ENCODE data around the gene RBAK. TPM values are rescaled to one million over a fixed set of nuclear protein-coding genes. Genes with fewer than 3 reads are reported as not detected.
A peak's percentile ranks its signal among the peaks of the same experiment; 100 is the strongest.

RBAK gene
- 10 to 100 TPM in 4 of 5 donors, 1 to 10 TPM in 1; 7.6 to 27.5 (median 10.9) TPM for total RNA-seq
- polyA plus RNA-seq: 1 to 10 TPM; 2.1 to 4.1 (median 2.4) TPM
- long read RNA-seq, donor 1, full-length matches to known transcripts: 1 of 1 reads
- long read RNA-seq, donor 1, partial matches to known transcripts: 0 of 1 reads
- long read RNA-seq, donor 1, other reads (novel, unspliced or antisense): 0 of 1 reads
- long read RNA-seq, donor 2, full-length matches to known transcripts: 1 of 1 reads
- long read RNA-seq, donor 2, partial matches to known transcripts: 0 of 1 reads
- long read RNA-seq, donor 2, other reads (novel, unspliced or antisense): 0 of 1 reads
- long read RNA-seq, donor 3: 0 reads
- long read RNA-seq, donor 4: 0 reads
- long read RNA-seq, donor 5, full-length matches to known transcripts: 2 of 2 reads
- long read RNA-seq, donor 5, partial matches to known transcripts: 0 of 2 reads
- long read RNA-seq, donor 5, other reads (novel, unspliced or antisense): 0 of 2 reads
- long read RNA-seq, donor 6, full-length matches to known transcripts: 4 of 4 reads
- long read RNA-seq, donor 6, partial matches to known transcripts: 0 of 4 reads
- long read RNA-seq, donor 6, other reads (novel, unspliced or antisense): 0 of 4 reads
- long read RNA-seq, donor 7, full-length matches to known transcripts: 1 of 1 reads
- long read RNA-seq, donor 7, partial matches to known transcripts: 0 of 1 reads
- long read RNA-seq, donor 7, other reads (novel, unspliced or antisense): 0 of 1 reads
- long read RNA-seq, donor 8: 0 reads
- long read RNA-seq, donor 9, full-length matches to known transcripts: 1 of 1 reads
- long read RNA-seq, donor 9, partial matches to known transcripts: 0 of 1 reads
- long read RNA-seq, donor 9, other reads (novel, unspliced or antisense): 0 of 1 reads
- long read RNA-seq, donor 10: 0 reads

DNA sequence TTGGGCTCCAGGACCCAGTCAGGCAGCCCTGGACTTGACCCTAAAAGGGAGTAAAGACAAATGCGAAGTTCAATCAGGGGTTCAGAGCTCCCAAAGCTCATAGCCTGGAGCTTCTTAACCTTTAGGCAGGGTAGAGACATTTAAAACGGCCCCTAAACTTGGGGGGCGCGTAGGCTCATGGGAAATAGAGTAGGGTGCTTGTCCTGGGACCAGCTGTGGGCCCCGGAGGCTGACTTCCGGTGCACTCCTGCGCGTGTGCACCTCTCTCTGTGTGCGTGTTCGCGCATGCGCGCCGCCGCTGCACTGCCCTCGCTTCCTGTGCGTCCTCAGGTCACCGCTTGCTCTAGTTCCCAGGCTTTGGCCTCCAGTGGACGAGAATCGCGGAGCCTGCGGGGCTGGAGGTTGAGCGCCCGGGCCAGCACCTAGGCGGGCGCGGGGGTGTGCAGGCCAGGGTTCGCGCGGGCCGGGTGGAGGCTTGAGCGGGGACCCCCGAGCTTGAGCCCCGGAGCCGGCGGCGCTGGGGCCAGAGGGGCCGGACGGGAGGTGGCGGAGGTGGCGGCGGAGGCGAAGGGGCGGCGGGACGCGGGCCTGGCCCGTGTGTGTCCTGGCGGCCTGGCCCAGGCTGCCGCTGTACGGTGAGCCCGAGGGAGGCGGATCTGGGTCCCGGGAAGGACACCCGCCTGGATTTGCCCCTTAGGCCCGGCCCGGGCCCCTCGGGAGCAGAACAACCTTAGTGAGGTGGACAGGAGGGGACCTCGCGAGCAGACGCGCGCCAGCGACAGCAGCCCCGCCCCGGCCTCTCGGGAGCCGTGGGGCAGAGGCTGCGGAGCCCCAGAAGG lies at the start of gene RBAK:
RBAK (plus strand) TSS at position 303 of the 839 bp plus-strand sequence. CDS start 2,217 bp downstream, outside the sequence.
- Histone ChIP-seq H3K27ac (peak within 1 kb of the TSS; percentile 83 to 91 (median 86)), H3K4me3 (peak within 1 kb of the TSS; percentile 85 to 96 (median 94)), H3K36me3 (peaks cover 16 to 29% (median 26%) of the 10 kb centered on the region in 4 donors), H3K4me1 (peaks cover 5 to 11% (median 7%) of the 10 kb centered on the region in 4 donors), H3K27me3 (no peaks in the 10 kb centered on the region), H3K9me3 (peaks cover 0 to 4% (median 2%) of the 10 kb centered on the region in 4 donors)
- intact Hi-C loops (cut with DNase I; ENCODE audit: low total_unique reads): no loop called here
- 0 to 1% (median 1%) methylated on average over 29 to 69 of the region's 69 CpGs for WGBS, 5 donors
- TF ChIP-seq, protein P1, sequence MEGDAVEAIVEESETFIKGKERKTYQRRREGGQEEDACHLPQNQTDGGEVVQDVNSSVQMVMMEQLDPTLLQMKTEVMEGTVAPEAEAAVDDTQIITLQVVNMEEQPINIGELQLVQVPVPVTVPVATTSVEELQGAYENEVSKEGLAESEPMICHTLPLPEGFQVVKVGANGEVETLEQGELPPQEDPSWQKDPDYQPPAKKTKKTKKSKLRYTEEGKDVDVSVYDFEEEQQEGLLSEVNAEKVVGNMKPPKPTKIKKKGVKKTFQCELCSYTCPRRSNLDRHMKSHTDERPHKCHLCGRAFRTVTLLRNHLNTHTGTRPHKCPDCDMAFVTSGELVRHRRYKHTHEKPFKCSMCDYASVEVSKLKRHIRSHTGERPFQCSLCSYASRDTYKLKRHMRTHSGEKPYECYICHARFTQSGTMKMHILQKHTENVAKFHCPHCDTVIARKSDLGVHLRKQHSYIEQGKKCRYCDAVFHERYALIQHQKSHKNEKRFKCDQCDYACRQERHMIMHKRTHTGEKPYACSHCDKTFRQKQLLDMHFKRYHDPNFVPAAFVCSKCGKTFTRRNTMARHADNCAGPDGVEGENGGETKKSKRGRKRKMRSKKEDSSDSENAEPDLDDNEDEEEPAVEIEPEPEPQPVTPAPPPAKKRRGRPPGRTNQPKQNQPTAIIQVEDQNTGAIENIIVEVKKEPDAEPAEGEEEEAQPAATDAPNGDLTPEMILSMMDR (IDR thresholded peaks at IDR 0.05): no peak
- TF ChIP-seq POLR2A (IDR thresholded peaks at IDR 0.05) (no peak), EP300 (IDR thresholded peaks at IDR 0.05) (no peak), POLR2AphosphoS5 (IDR thresholded peaks at IDR 0.05) (peak; percentile 54 to 89 (median 70))
- DNase-seq: peak; percentile 95 to 98

DNA sequence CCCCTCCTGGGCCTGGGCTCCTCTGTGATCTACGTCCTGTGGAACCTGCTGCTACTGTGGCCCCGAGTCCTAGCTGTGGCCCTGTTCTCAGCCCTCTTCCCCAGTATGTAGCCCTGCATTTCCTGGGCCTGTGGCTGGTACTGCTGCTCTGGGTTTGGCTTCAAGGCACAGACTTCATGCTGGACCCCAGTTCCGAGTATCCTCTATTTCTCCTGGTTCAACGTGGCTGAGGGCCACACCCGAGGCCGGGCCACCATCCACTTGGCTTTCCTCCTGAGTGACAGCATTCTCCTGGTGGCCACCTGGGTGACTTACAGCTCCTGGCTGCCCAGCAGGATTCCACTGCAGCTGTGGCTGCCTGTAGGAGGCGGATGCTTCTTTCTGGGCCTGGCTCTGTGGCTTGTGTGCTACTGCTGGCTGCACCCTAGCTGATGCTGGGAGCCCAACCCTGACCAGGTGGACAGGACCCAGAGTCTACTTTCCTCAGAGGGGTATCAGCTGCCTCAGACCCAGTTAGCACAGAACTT lies 48.9 kb upstream of the RBAK start:
- no peaks in the 10 kb centered on the region for H3K4me1 ChIP-seq
- H3K9me3 ChIP-seq: no peaks in the 10 kb centered on the region
- H3K27ac ChIP-seq: no peak overlapping the region
- DNase-seq: no peak
- no peak overlapping the region for H3K4me3 ChIP-seq
- 89 to 94% (median 90%) methylated on average over 7 of the region's 7 CpGs for WGBS, 5 donors
- no peak for TF ChIP-seq EP300 (IDR thresholded peaks at IDR 0.05)
- TF ChIP-seq POLR2A (IDR thresholded peaks at IDR 0.05): no peak
- no peak for TF ChIP-seq POLR2AphosphoS5 (IDR thresholded peaks at IDR 0.05)
- TF ChIP-seq, protein P1 (IDR thresholded peaks at IDR 0.05): no peak
- intact Hi-C loops (cut with DNase I; ENCODE audit: low total_unique reads): no loop called here
- no peaks in the 10 kb centered on the region for H3K27me3 ChIP-seq
- peaks cover 41 to 95% (median 86%) of the 10 kb centered on the region in 4 donors for H3K36me3 ChIP-seq

DNA sequence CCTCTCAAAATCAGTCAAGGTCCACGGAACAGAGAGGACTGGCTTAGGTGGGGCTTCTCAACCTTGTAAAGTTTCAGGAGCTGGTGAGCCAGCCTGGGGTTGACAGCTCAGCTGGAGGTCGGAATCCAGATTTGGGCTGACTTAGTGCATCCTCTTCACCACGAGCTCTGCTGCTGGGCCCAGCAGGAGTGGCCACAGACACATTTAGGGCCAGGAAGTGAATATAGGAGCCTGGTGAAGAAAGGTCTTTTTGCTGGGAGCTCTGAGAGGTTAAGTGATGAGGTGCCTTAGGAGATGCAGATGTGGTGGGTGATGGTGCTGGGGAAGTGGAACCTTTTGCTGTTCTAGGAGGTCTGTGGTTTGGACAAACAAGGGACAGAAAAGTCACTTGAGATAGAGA lies 47.4 kb upstream of the RBAK start:
- peaks cover 37 to 94% (median 82%) of the 10 kb centered on the region in 4 donors for H3K36me3 ChIP-seq
- WGBS, 5 donors: 82 to 94% (median 93%) methylated on average over 3 of the region's 3 CpGs
- no peaks in the 10 kb centered on the region for H3K9me3 ChIP-seq
- no peak overlapping the region for H3K4me3 ChIP-seq
- H3K27me3 ChIP-seq: no peaks in the 10 kb centered on the region
- TF ChIP-seq POLR2A (IDR thresholded peaks at IDR 0.05): no peak
- no peak for TF ChIP-seq EP300 (IDR thresholded peaks at IDR 0.05)
- no peak for TF ChIP-seq POLR2AphosphoS5 (IDR thresholded peaks at IDR 0.05)
- TF ChIP-seq, protein P1 (IDR thresholded peaks at IDR 0.05): no peak
- intact Hi-C loops (cut with DNase I; ENCODE audit: low total_unique reads): no loop called here
- H3K4me1 ChIP-seq: no peaks in the 10 kb centered on the region
- DNase-seq: no peak
- H3K27ac ChIP-seq: no peak overlapping the region

Data from stomach (tissue), 19 donors.